ENCODE data around the gene GLB1L2.

GLB1L2 gene

DNA sequence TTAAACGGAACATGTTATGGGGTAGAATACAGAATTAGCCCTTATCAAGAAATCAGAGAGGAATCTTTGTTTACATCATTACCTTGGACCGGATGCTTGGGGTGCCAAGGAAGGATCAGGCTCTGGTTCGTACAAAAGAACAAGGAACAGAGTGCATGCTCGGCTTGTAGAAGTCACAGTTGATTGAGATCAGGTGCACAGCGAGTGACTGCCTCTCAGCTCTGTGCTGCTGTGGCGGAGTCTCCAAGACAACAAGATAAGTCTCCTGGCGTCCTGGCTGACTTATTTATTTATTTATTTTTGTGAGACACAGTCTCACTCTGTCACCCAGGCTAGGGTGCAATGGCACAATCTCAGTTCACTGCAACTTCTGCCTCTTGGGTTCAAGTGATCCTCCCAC is 31.8 kb downstream of the GLB1L2 start:
- Histone ChIP-seq H3K18ac (ENCODE audit: low read depth in 1 of 2, low read length in 2 of 2) (no peak overlapping the region), H3K36me3 (ENCODE audit: control insufficient read depth in 1 of 2, insufficient read depth in 2 of 2, low read depth in 1 of 2, low read length in 2 of 2) (no peaks in the 10 kb centered on the region), H3K9me3 (ENCODE audit: control insufficient read depth, low read length) (no peaks in the 10 kb centered on the region), H3K4ac (ENCODE audit: low read depth in 1 of 2, low read length in 2 of 2) (no peak overlapping the region), H2AFZ (ENCODE audit: low read depth, low read length) (no peak overlapping the region), H3K27me3 (ENCODE audit: control insufficient read depth in 1 of 2, insufficient read depth in 1 of 2, low read length in 2 of 2) (peaks cover 0 to 36% of the 10 kb centered on the region in 2 experiments), H3K4me2 (ENCODE audit: low read length, poor library complexity, severe bottlenecking) (no peak overlapping the region), H4K91ac (ENCODE audit: low read length) (no peak overlapping the region), H3K4me3 (ENCODE audit: insufficient read depth in 1 of 2, low read depth in 1 of 2, low read length in 2 of 2) (no peak overlapping the region), H3K27ac (ENCODE audit: low read length, poor library complexity, severe bottlenecking) (no peak overlapping the region), H2BK120ac (ENCODE audit: low read depth, low read length) (no peak overlapping the region), H3K4me1 (ENCODE audit: control insufficient read depth, insufficient read depth, low read depth, low read length) (no peaks in the 10 kb centered on the region), H3K23ac (ENCODE audit: low read length in 2 of 2) (no peak overlapping the region), H3K79me1 (replicated peaks; ENCODE audit: low read length, poor library complexity, severe bottlenecking) (no peaks in the 10 kb centered on the region), H2AK5ac (ENCODE audit: low read length, severe bottlenecking) (no peak overlapping the region), H2BK15ac (ENCODE audit: low read depth, poor library complexity, severe bottlenecking) (no peak overlapping the region), H3K14ac (ENCODE audit: low read length in 2 of 2) (no peak overlapping the region), H4K8ac (ENCODE audit: low read length) (no peak overlapping the region), H2BK12ac (ENCODE audit: low read length in 2 of 2) (no peak overlapping the region), H3K9ac (ENCODE audit: low read length) (no peak overlapping the region), H2BK5ac (ENCODE audit: low read depth, low read length, poor library complexity, severe bottlenecking) (no peak overlapping the region)
- 84% methylated on average over 4 of the region's 7 CpGs for WGBS
- DNase-seq: no peak

DNA sequence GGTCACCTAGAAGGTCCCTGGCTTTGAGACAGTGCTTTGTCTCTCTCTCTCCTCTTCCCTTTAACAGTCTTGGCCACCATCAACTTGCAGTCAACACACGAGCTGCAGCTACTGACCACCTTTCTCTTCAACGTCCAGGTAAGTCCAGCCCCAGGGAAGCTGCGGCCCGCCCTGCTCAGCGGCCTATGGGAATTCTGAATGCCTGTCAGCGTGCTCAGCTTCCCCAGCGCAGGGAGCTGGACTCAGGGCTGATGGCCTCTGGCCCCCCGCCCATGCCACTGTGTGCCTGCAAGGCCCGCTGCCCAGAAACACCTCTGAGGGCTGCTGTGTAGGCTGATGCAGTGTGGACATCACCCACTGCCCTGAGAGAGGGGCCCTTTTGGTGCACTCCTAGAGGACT is 32.5 kb downstream of the GLB1L2 start:
- Histone ChIP-seq H2AFZ (ENCODE audit: low read depth, low read length) (no peak overlapping the region), H3K4ac (ENCODE audit: low read depth in 1 of 2, low read length in 2 of 2) (no peak overlapping the region), H4K91ac (ENCODE audit: low read length) (no peak overlapping the region), H3K4me1 (ENCODE audit: control insufficient read depth, insufficient read depth, low read depth, low read length) (no peaks in the 10 kb centered on the region), H3K27ac (ENCODE audit: low read length, poor library complexity, severe bottlenecking) (no peak overlapping the region), H3K36me3 (ENCODE audit: control insufficient read depth in 1 of 2, insufficient read depth in 2 of 2, low read depth in 1 of 2, low read length in 2 of 2) (peaks cover 0 to under 1% of the 10 kb centered on the region in 2 experiments), H3K4me2 (ENCODE audit: low read length, poor library complexity, severe bottlenecking) (no peak overlapping the region), H4K8ac (ENCODE audit: low read length) (no peak overlapping the region), H3K79me1 (replicated peaks; ENCODE audit: low read length, poor library complexity, severe bottlenecking) (no peaks in the 10 kb centered on the region), H3K14ac (ENCODE audit: low read length in 2 of 2) (no peak overlapping the region), H2BK12ac (ENCODE audit: low read length in 2 of 2) (no peak overlapping the region), H2BK15ac (ENCODE audit: low read depth, poor library complexity, severe bottlenecking) (no peak overlapping the region), H3K27me3 (ENCODE audit: control insufficient read depth in 1 of 2, insufficient read depth in 1 of 2, low read length in 2 of 2) (peaks cover 0 to 29% of the 10 kb centered on the region in 2 experiments), H3K9ac (ENCODE audit: low read length) (no peak overlapping the region), H2AK5ac (ENCODE audit: low read length, severe bottlenecking) (no peak overlapping the region), H3K23ac (ENCODE audit: low read length in 2 of 2) (no peak overlapping the region), H3K18ac (ENCODE audit: low read depth in 1 of 2, low read length in 2 of 2) (no peak overlapping the region), H3K4me3 (ENCODE audit: insufficient read depth in 1 of 2, low read depth in 1 of 2, low read length in 2 of 2) (no peak overlapping the region), H3K9me3 (ENCODE audit: control insufficient read depth, low read length) (no peaks in the 10 kb centered on the region), H2BK5ac (ENCODE audit: low read depth, low read length, poor library complexity, severe bottlenecking) (no peak overlapping the region), H2BK120ac (ENCODE audit: low read depth, low read length) (no peak overlapping the region)
- WGBS: 76% methylated on average over 9 of the region's 9 CpGs
- DNase-seq: no peak

DNA sequence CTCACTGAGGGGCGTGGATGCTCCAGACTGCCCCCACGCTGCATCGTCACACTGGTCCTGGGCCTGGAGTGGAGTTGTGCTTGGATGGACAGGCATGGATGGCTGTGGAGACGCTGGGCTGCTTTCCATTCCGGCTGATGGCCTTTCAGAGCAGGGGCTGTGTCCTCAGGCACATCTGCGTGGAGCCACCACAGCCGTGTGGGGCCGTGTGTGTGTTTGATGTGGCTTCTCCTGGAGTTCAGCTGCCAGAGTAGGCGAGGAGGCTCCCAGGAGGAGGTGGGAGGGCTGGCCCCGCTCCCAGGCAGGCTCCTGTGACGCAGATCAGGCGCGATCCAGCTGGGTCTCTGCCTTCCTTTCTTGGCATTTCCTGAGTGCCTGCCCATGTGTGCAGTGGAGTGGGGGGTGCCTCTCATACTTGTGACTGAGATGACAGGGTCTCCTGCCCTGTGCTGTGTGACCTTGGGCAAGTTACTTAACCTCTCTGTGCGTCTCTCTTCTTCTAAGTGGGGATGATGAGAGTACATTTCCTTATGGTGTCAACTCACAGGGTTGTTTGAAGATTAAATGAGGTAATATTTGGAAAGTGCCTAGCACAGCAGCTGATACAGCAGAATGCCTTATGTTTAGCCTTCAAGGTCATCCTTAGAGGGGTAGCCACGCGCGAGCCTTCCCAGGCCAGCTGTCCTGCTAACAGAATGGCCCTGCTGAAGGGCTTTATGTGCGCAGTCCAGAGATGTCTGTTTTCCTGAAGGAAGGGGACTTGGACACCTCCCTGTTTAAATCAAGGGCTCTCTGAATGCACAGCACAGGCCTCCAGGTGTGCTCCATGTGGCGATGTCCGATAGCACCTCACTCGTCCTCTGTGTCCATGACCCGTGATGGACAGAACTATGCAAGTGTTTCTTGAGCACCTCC is 33.5 kb downstream of the GLB1L2 start:
- no peaks in the 10 kb centered on the region for H3K79me1 ChIP-seq (replicated peaks; ENCODE audit: low read length, poor library complexity, severe bottlenecking)
- no peaks in the 10 kb centered on the region for H3K9me3 ChIP-seq (ENCODE audit: control insufficient read depth, low read length)
- H3K27ac ChIP-seq (ENCODE audit: low read length, poor library complexity, severe bottlenecking): no peak overlapping the region
- H3K4me1 ChIP-seq (ENCODE audit: control insufficient read depth, insufficient read depth, low read depth, low read length): no peaks in the 10 kb centered on the region
- WGBS: 81% methylated on average over 22 of the region's 22 CpGs
- H3K4me2 ChIP-seq (ENCODE audit: low read length, poor library complexity, severe bottlenecking): no peak overlapping the region
- no peak overlapping the region for H3K9ac ChIP-seq (ENCODE audit: low read length)
- H2AK5ac ChIP-seq (ENCODE audit: low read length, severe bottlenecking): no peak overlapping the region
- H4K91ac ChIP-seq (ENCODE audit: low read length): no peak overlapping the region
- no peak overlapping the region for H2BK5ac ChIP-seq (ENCODE audit: low read depth, low read length, poor library complexity, severe bottlenecking)
- H3K27me3 ChIP-seq (ENCODE audit: control insufficient read depth in 1 of 2, insufficient read depth in 1 of 2, low read length in 2 of 2): peaks cover 0 to 22% of the 10 kb centered on the region in 2 experiments
- no peak overlapping the region for H3K4ac ChIP-seq (ENCODE audit: low read depth in 1 of 2, low read length in 2 of 2)
- no peak overlapping the region for H2BK12ac ChIP-seq (ENCODE audit: low read length in 2 of 2)
- H3K18ac ChIP-seq (ENCODE audit: low read depth in 1 of 2, low read length in 2 of 2): no peak overlapping the region
- no peak overlapping the region for H4K8ac ChIP-seq (ENCODE audit: low read length)
- H3K36me3 ChIP-seq (ENCODE audit: control insufficient read depth in 1 of 2, insufficient read depth in 2 of 2, low read depth in 1 of 2, low read length in 2 of 2): peaks cover 0 to 3% of the 10 kb centered on the region in 2 experiments
- no peak overlapping the region for H2BK120ac ChIP-seq (ENCODE audit: low read depth, low read length)
- peak overlapping the region in 1 of 2 experiments; percentile 12 for H3K14ac ChIP-seq (ENCODE audit: low read length in 2 of 2)
- H3K4me3 ChIP-seq (ENCODE audit: insufficient read depth in 1 of 2, low read depth in 1 of 2, low read length in 2 of 2): no peak overlapping the region
- H3K23ac ChIP-seq (ENCODE audit: low read length in 2 of 2): no peak overlapping the region
- H2BK15ac ChIP-seq (ENCODE audit: low read depth, poor library complexity, severe bottlenecking): no peak overlapping the region
- H2AFZ ChIP-seq (ENCODE audit: low read depth, low read length): no peak overlapping the region
- DNase-seq: no peak

DNA sequence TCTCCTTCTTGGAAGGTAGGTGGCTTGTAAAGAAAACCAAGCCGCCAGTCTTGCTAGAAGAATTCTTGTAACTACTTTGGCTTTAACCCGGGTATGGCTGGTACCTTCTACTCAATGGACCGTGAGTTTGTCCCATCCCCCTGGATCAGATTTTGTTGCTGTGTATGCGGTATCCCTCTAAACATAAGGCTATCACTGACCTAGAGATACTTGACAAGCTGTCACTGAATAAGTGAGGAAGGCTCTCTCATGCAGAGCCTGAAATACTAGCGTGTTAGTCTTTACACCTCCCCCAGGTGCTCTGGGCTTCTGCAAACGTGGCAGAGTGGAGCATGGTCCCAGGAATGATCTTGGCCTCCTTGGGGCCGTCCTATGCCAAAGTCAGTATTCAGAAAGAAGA is 34.5 kb downstream of the GLB1L2 start:
- Histone ChIP-seq H3K36me3 (ENCODE audit: control insufficient read depth in 1 of 2, insufficient read depth in 2 of 2, low read depth in 1 of 2, low read length in 2 of 2) (peaks cover 0 to 3% of the 10 kb centered on the region in 2 experiments), H4K91ac (ENCODE audit: low read length) (no peak overlapping the region), H4K8ac (ENCODE audit: low read length) (no peak overlapping the region), H3K4me3 (ENCODE audit: insufficient read depth in 1 of 2, low read depth in 1 of 2, low read length in 2 of 2) (no peak overlapping the region), H2AK5ac (ENCODE audit: low read length, severe bottlenecking) (no peak overlapping the region), H3K4me1 (ENCODE audit: control insufficient read depth, insufficient read depth, low read depth, low read length) (no peaks in the 10 kb centered on the region), H2BK15ac (ENCODE audit: low read depth, poor library complexity, severe bottlenecking) (no peak overlapping the region), H3K79me1 (replicated peaks; ENCODE audit: low read length, poor library complexity, severe bottlenecking) (no peaks in the 10 kb centered on the region), H3K27me3 (ENCODE audit: control insufficient read depth in 1 of 2, insufficient read depth in 1 of 2, low read length in 2 of 2) (peaks cover 0 to 22% of the 10 kb centered on the region in 2 experiments), H2BK5ac (ENCODE audit: low read depth, low read length, poor library complexity, severe bottlenecking) (no peak overlapping the region), H3K4me2 (ENCODE audit: low read length, poor library complexity, severe bottlenecking) (no peak overlapping the region), H3K23ac (ENCODE audit: low read length in 2 of 2) (no peak overlapping the region), H2BK12ac (ENCODE audit: low read length in 2 of 2) (no peak overlapping the region), H3K4ac (ENCODE audit: low read depth in 1 of 2, low read length in 2 of 2) (no peak overlapping the region), H2AFZ (ENCODE audit: low read depth, low read length) (no peak overlapping the region), H3K18ac (ENCODE audit: low read depth in 1 of 2, low read length in 2 of 2) (no peak overlapping the region), H2BK120ac (ENCODE audit: low read depth, low read length) (no peak overlapping the region), H3K9me3 (ENCODE audit: control insufficient read depth, low read length) (no peaks in the 10 kb centered on the region), H3K14ac (ENCODE audit: low read length in 2 of 2) (no peak overlapping the region), H3K9ac (ENCODE audit: low read length) (no peak overlapping the region), H3K27ac (ENCODE audit: low read length, poor library complexity, severe bottlenecking) (no peak overlapping the region)
- no peak for DNase-seq
- 70% methylated on average over 7 of the region's 7 CpGs for WGBS

Measured in mesenchymal stem cell (in vitro differentiated cells and primary cell).